GM12892 (cell line): ENCODE data around the gene IQCK.

ENCODE experiments used
- POLR2A ChIP-seq: IDR thresholded peaks from 2 replicates; pipeline ENCODE4 v1.6.1; 2011; ENCODE audit warnings: low read depth, low read length, control low read depth
- POLR2AphosphoS5 ChIP-seq: IDR thresholded peaks from 2 replicates; pipeline ENCODE4 v1.6.1; 2011; ENCODE audit warnings: low read depth, low read length, control low read depth
- TAF1 ChIP-seq: IDR thresholded peaks from 2 replicates; pipeline ENCODE4 v1.6.1; 2011; ENCODE audit warnings: low read depth, mild to moderate bottlenecking, control low read depth, low read length, borderline replicate concordance

DNA sequence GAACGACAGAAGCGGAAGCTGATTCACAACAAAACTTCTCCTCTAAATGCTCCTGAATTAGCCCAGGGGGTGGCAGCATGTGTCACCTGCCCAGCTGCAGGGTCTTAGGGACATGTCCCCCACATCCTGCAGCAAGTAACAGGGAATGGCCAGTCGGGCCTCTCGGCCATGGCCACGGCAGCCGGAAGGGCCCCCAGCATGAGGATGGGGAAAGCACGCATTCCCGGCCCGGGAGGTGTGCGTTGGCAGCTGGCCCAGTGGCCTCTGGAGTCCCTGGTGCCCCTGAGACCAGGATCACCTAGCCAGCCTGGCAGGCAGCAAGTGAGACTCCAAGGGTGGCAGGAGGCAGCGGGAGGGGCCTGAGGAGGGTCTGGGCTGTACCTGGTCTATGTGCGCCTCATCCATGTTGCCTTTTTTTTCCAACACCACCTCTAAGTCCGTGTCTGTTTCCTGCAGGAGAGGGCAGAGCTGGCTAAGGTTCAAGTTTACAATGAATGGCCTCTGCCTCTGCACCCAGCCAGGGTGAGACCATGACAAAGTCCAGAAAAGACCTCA is 7.0 kb upstream of the IQCK start:
- no peak for TF ChIP-seq POLR2AphosphoS5
- no peak for TF ChIP-seq POLR2A
- TF ChIP-seq TAF1 = no peak
